ENCODE data around the gene FLCN.

GRCh38 chr17:17223736-17224135, 13.2 kb downstream of the FLCN start:
- TF ChIP-seq GATA2 (IDR thresholded peaks at IDR 0.05; ENCODE audit: low read depth, low read length) (no peak), GATA3 (IDR thresholded peaks at IDR 0.05; ENCODE audit: low read depth, low read length) (no peak)
